ENCODE results near the gene TBC1D25. TPM values are rescaled to one million over a fixed set of nuclear protein-coding genes. Genes with fewer than 3 reads are reported as not detected.
"Not testable (repeated sequence)": the region's sequence is repeated elsewhere in the genome, so short reads cannot be mapped to it uniquely, and the experiment has no call there.

TBC1D25 gene
- total RNA-seq, 2 experiments from 2014 or later: 12.1 to 12.9 TPM

DNA sequence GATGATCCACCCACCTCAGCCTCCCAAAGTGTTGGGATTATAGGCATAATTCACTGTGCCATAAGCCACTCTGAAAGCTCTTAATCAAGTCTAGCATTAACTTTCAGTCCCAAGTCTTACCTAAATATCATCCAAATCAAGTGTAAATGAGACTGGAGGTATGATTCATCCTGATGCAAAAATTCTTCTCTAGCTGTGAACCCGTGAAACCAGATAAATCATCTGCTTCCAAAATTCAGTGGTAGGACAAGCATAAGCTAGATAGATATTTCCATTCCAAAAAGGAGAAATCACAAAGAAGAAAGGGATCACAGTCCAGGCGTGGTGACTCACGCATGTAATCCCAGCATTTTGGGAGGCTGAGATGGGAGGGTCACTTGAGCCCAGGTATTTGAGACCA is 8.8 kb upstream of the TBC1D25 start:
- Mint-ChIP-seq H3K9me3 (no peaks in the 10 kb centered on the region), H3K27ac (no peak overlapping the region), H3K4me3 (no peak overlapping the region), H3K27me3 (no peaks in the 10 kb centered on the region), H3K4me1 (peaks cover 11% of the 10 kb centered on the region), H3K36me3 (peaks cover 16% of the 10 kb centered on the region)
- DNase-seq: no peak

DNA sequence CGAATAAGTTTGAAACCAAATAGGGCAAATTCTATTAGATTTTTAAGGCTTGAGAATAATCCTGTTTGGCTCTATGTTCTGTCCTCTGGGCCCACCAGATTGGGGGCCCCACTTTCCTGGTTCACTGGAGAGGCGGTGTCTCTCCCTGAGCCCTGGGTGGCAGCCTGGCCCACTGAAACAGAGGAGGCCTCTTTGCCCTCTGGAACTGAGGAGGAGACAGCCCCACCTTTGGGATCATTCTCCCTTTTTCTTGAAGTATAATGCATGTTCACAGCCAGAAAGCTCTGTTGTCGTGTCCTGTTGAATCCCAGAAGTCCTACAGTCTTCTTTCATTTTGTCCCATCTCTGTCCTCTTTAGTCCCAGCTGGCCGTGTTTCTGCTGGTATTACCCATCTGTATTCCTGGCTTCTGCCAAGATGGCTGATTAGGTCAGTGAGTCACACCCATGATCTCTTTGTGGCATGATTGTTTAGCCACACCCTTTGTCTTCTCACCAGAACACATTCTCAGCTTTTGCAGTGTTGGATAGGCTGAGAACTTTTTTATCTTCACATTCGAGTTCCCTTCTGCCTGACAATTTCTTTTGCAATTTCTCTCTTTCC is 8.1 kb upstream of the TBC1D25 start:
- Mint-ChIP-seq H3K4me1 (peaks cover 10% of the 10 kb centered on the region), H3K36me3 (peaks cover 13% of the 10 kb centered on the region), H3K27ac (peak overlapping the region; percentile 73), H3K9me3 (no peaks in the 10 kb centered on the region), H3K4me3 (no peak overlapping the region), H3K27me3 (no peaks in the 10 kb centered on the region)
- no peak for DNase-seq

DNA sequence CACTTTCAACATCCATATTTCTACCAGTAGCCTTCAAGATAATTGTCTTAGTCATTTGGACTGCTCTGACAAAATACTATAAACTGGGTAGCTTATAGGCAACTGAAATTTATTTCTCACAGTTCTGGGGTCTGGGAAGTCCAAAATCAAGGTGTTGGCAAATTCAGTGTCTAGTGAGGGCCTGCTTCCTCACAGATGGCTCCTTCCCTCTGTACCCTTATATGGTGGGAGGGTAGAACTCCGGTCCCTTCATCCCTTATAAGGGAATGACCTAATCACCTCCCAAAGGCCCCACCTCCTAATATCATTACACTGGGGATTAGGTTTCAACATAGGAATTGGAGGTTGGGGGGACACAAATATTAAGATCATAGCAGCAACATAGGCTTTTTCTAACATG is 7.4 kb upstream of the TBC1D25 start:
- Mint-ChIP-seq H3K4me1 (peaks cover 8% of the 10 kb centered on the region), H3K36me3 (peaks cover 10% of the 10 kb centered on the region), H3K9me3 (no peaks in the 10 kb centered on the region), H3K4me3 (no peak overlapping the region), H3K27ac (peak overlapping the region; percentile 73), H3K27me3 (no peaks in the 10 kb centered on the region)
- no peak for DNase-seq

DNA sequence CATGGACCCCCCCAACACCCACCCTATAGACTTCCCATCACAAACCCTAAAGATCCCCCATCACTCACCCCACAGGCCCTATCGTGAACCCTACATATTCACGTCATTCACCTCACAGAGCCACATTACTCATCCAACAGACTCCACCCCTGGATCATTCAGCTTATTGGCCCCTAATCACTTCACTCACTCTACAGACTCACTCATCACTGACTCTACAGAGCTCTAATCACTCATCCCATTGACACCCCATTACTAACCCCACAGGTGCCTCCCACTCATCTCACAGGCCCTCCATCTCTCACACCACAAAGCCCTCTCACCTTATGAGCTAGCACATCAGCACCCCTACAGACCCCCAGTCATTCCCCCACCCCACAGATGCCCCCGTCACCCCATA is 6.3 kb upstream of the TBC1D25 start:
- Mint-ChIP-seq H3K4me3 (no peak overlapping the region), H3K36me3 (peaks cover 9% of the 10 kb centered on the region), H3K27ac (no peak overlapping the region), H3K27me3 (no peaks in the 10 kb centered on the region), H3K4me1 (peaks cover 8% of the 10 kb centered on the region), H3K9me3 (no peaks in the 10 kb centered on the region)
- DNase-seq: no peak

DNA sequence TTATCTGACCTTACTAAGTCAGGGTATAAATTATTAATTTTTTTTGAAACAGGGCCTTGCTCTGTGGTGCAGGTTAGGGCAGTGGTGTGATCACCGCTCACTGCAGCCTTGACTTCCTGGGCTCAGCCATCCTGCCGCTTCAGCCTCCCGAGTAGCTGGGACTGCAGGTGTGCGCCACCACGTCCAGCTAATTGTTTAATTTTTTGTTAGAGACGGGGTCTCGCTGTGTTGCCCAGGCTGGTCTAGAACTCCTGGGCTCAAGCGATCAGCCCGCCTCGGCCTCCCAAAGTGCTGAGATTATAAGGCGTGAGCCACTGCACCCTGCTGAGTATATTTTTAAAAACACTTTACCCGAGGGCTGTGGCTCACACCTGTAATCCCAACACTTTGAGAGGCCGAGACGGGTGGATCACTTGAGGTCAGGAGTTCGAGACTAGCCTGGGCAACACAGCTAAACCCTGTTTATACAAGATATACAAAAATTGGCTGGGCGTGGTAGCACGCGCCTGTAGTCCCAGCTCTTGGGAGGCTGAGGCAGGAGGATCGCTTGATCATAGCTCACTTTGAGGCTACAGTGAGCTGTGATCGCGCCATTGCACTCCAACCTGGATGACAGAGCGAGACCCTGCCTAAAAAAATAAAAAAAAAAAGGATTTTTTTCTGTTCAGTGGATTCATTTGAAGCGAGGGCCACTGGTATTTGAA is 721 bp upstream of the TBC1D25 start:
- H3K4me1 Mint-ChIP-seq: peaks cover 15% of the 10 kb centered on the region
- no peak for DNase-seq
- peaks cover 6% of the 10 kb centered on the region for H3K36me3 Mint-ChIP-seq
- H3K27me3 Mint-ChIP-seq: no peaks in the 10 kb centered on the region
- no peaks in the 10 kb centered on the region for H3K9me3 Mint-ChIP-seq
- peak overlapping the region; percentile 95 for H3K4me3 Mint-ChIP-seq
- H3K27ac Mint-ChIP-seq: peak overlapping the region; percentile 60

DNA sequence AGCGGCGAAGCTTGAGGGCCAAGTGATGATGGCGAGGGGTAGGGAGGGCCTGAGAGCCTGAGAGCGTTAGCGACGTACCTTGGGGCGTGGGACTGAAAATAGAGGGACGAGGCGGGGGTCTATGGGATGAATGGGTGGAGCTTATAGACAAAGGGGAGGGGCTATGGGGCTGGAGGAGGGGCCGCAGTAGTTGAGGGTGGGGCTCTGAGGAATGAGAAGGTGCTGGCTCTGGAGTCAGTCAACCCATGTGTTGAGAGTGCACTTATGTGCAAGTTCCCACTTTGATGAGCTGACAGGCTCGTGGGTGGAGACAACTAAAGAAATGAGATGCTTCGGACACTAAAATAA is 488 bp downstream of the TBC1D25 start:
- Mint-ChIP-seq H3K9me3 (no peaks in the 10 kb centered on the region), H3K4me1 (peaks cover 15% of the 10 kb centered on the region), H3K4me3 (peak overlapping the region; percentile 95), H3K36me3 (peaks cover 6% of the 10 kb centered on the region), H3K27ac (peak overlapping the region; percentile 97), H3K27me3 (no peaks in the 10 kb centered on the region)
- DNase-seq: no peak

DNA sequence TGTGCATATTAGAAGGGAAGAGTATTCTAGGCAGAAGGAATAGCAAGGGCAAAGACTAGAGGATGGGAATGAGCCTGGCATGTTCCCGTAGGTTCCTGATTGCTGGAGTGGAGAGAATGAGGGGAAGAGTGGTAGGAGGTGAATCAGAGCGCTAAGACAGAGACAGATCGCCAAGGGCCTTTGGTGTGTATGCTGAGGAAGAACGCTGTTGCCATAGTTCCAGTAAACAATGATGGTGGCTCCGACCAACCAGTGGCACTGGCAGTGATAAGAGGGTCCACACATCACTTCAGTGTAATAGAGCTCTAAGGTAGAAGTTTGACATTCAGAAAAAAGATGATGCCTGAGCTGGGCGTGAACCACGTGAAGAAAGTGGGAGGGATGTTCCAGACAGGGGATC is 966 bp downstream of the TBC1D25 start:
- Mint-ChIP-seq H3K9me3 (no peaks in the 10 kb centered on the region), H3K27me3 (no peaks in the 10 kb centered on the region), H3K27ac (peak overlapping the region; percentile 97), H3K4me3 (peak overlapping the region; percentile 95), H3K36me3 (peaks cover 6% of the 10 kb centered on the region), H3K4me1 (peaks cover 15% of the 10 kb centered on the region)
- no peak for DNase-seq

DNA sequence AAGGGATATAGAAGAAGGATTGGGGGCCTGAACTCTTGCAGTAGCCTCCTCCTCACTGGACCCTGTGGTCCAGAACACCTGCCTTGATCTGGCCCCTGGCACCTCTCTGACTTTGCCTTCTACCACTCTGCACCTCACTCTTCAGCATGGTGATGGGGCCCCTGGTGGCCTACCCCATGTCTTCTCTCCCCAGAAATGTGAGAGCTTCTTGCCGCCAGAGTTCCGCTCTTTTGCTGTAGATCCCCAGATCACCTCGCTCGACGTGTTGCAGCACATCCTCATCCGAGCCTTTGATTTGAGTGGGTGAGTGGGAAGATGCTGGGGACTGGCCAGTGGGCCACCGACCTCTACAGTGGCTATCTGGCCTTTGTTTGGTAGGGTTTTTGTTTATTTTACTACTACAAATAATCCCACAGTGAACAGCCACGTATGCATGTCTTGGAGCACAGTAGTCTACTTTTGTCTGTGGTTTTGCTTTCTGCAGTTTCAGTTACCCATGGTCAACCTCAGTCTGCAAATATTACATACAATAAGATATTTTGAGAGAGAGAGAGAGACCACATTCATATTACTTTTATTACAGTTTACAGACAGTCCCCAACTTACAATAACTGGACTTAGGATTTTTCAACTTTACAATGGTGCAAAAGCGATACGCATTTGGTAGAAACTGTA is 1.8 kb downstream of the TBC1D25 start:
- no peak for DNase-seq
- Mint-ChIP-seq H3K4me1 (peaks cover 15% of the 10 kb centered on the region), H3K9me3 (no peaks in the 10 kb centered on the region), H3K27ac (peak overlapping the region; percentile 56), H3K27me3 (no peaks in the 10 kb centered on the region), H3K4me3 (peak overlapping the region; percentile 48), H3K36me3 (peaks cover 6% of the 10 kb centered on the region)

DNA sequence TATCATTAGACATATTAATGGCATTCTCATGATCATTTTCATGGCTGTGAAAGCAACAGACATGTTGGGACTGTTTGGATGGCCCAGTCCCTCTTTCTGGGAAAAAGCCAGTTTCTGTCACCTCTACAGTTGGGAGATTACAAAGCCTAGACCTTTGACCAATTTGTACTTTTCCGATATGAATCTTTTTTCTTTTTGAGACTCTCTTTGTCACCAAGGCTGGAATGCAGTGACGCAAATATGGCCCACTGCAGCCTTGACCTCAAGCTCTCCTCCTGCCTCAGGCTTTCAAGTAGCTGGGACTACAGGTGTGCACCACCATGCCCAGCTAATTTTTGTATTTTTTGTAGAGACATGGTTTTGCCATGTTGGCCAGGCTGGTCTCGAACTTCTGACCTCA is 9.4 kb downstream of the TBC1D25 start:
- no peak for DNase-seq
- no peaks in the 10 kb centered on the region for H3K4me1 Mint-ChIP-seq
- no peaks in the 10 kb centered on the region for H3K9me3 Mint-ChIP-seq
- no peaks in the 10 kb centered on the region for H3K27me3 Mint-ChIP-seq
- H3K36me3 Mint-ChIP-seq: no peaks in the 10 kb centered on the region
- H3K4me3 Mint-ChIP-seq: no peak overlapping the region
- H3K27ac Mint-ChIP-seq: no peak overlapping the region

DNA sequence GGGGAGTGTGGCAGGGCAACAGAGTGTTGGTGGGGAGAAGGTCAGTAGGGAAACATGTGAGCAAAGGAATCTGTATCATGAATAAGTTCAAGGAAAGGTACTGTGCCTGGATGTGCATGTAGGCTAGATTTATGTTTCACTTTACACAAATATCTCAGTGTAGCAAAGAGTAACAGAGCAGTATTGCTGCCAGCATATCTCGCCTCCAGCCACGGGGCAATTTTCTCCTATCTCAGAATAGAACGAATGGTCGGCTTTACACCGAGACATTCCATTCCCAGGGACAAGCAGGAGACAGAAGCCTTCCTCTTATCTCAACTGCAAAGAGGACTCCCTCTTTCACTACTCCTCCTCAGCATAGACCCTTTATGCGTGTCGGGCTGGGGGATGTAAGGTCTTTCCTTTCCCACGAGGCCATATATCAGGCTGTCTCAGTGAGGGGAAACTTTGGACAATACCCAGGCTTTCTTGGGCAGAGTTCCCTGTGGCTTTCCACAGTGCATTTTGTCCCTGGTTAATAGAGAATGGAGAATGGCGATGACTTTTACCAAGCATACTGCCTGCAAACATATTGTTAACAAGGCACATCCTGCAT is 16.3 kb downstream of the TBC1D25 start:
- H3K4me1 Mint-ChIP-seq, H3K27me3 Mint-ChIP-seq, H3K36me3 Mint-ChIP-seq, DNase-seq, H3K9me3 Mint-ChIP-seq, H3K4me3 Mint-ChIP-seq, H3K27ac Mint-ChIP-seq: not testable (repeated sequence)

DNA sequence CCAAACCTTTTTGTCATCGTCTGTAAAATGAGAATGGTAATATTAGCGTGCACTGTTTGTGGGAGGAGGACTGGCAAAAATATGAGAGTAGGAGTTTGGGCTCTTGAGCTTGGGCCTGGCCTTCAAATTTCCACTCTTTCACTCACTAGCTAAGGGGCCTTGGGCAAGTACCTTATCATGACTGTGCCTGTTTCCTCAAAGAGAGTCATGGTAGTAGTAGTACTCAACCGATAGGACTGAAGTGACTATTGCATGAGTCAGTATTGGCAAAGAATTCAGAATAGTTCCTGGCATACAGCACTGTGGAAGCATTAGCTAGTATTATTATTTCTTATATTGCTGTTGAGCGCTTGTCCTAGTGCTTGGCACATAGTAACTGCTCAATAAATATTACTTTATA is 18.8 kb downstream of the TBC1D25 start:
- Mint-ChIP-seq H3K9me3 (no peaks in the 10 kb centered on the region), H3K27ac (peak overlapping the region; percentile 11), H3K4me3 (no peak overlapping the region), H3K4me1 (no peaks in the 10 kb centered on the region), H3K36me3 (peaks cover 2% of the 10 kb centered on the region), H3K27me3 (no peaks in the 10 kb centered on the region)
- DNase-seq: no peak

DNA sequence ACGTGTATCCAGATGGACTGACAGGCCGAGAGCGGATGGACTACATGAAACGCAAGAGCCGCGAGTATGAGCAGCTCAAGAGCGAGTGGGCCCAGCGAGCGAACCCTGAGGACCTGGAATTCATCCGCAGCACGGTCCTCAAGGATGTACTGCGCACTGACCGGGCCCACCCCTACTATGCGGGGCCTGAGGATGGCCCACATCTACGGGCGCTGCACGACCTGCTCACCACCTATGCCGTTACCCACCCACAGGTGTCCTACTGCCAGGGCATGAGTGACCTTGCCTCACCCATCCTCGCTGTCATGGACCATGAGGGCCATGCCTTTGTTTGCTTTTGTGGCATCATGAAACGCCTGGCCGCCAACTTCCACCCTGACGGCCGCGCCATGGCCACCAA is 20.1 kb downstream of the TBC1D25 start:
- no peak overlapping the region for H3K27ac Mint-ChIP-seq
- no peaks in the 10 kb centered on the region for H3K4me1 Mint-ChIP-seq
- peaks cover 5% of the 10 kb centered on the region for H3K36me3 Mint-ChIP-seq
- no peak for DNase-seq
- no peaks in the 10 kb centered on the region for H3K9me3 Mint-ChIP-seq
- H3K4me3 Mint-ChIP-seq: no peak overlapping the region
- H3K27me3 Mint-ChIP-seq: no peaks in the 10 kb centered on the region

DNA sequence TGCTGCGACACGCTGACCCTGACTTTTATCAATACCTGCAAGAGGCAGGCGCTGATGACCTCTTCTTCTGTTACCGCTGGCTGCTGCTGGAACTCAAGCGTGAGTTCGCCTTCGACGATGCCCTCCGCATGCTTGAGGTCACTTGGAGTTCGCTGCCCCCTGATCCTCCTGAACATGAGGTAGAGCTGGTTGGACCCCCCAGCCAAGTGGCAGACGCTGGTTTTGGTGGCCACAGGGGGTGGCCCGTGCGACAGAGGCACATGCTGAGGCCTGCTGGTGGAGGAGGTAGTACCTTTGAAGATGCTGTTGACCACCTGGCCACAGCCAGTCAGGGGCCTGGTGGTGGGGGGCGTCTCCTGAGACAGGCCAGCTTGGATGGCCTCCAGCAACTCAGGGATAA is 20.5 kb downstream of the TBC1D25 start:
- Mint-ChIP-seq H3K27ac (no peak overlapping the region), H3K4me3 (no peak overlapping the region), H3K4me1 (no peaks in the 10 kb centered on the region), H3K27me3 (no peaks in the 10 kb centered on the region), H3K36me3 (peaks cover 3% of the 10 kb centered on the region), H3K9me3 (no peaks in the 10 kb centered on the region)
- DNase-seq: no peak

DNA sequence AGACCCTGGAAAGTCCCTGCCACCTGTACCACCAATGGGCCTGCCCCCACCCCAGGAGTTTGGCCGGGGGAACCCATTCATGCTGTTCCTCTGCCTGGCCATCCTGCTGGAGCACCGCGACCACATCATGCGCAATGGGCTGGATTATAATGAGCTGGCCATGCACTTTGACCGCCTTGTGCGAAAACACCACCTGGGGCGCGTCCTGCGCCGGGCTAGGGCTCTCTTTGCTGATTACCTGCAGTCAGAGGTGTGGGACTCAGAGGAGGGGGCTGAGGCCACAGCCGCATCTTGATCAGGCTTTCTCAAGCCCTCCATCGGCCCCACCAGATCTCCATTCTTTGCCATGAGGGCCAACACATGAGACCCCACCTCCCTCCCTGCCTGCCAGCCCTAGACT is 21.2 kb downstream of the TBC1D25 start:
- Mint-ChIP-seq H3K27me3 (no peaks in the 10 kb centered on the region), H3K4me3 (no peak overlapping the region), H3K9me3 (no peaks in the 10 kb centered on the region), H3K4me1 (no peaks in the 10 kb centered on the region), H3K27ac (no peak overlapping the region), H3K36me3 (peaks cover 3% of the 10 kb centered on the region)
- no peak for DNase-seq

DNA sequence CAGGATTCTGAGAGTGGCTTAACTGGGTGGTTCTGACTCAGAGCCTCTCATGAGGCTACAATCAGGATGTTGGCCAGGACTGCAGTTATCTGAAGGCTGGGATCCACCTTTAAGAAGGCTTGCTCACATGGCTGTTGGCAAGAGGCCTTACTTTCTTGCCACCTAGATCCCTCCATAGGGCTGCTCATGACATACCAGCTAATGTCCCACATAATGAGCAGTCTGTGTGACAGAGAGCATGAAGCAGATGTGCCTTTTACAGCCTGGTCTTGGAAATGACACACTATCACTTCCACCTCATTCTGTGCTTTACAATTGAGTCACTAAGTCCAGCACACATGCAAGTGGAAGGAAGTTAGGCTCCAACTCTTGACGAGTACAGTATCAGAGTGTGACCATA is 30.4 kb downstream of the TBC1D25 start:
- no peak for DNase-seq
- H3K9me3 Mint-ChIP-seq: no peaks in the 10 kb centered on the region
- peaks cover 2% of the 10 kb centered on the region for H3K4me1 Mint-ChIP-seq
- no peaks in the 10 kb centered on the region for H3K27me3 Mint-ChIP-seq
- H3K4me3 Mint-ChIP-seq: no peak overlapping the region
- H3K27ac Mint-ChIP-seq: peak overlapping the region; percentile 38
- H3K36me3 Mint-ChIP-seq: peaks cover 5% of the 10 kb centered on the region
